HCT116 (cell line): ENCODE data around the gene BRI3BP. TPM values are rescaled to one million over a fixed set of nuclear protein-coding genes. Genes with fewer than 3 reads are reported as not detected.
A peak's percentile ranks its signal among the peaks of the same experiment; 100 is the strongest.
"Not testable (repeated sequence)": the region's sequence is repeated elsewhere in the genome, so short reads cannot be mapped to it uniquely, and the experiment has no call there.

Experiments
- ATAC-seq: fragments of 200-7000 bp; cut with Tn5 transposase; 2 replicates; pipeline ENCODE4 v1.9.1; 2020; ENCODE audit warnings: mild to moderate bottlenecking, moderate library complexity
- BruUV-seq: library from RNA; stranded (reverse); fragments of 400-500 nt; replicated peaks from 2 replicates; lab custom pipeline; 2021; lab: Mats Ljungman, UMichigan
- CTCF ChIA-PET: fragments of 300-600 bp; sonication (Branson Sonifier 250); formaldehyde crosslinking; loops from one replicate; lab custom pipeline; 2021; ENCODE audit warnings: antibody characterized with exemption; lab: Charles Lee
- POLR2A ChIA-PET: fragments of 300-600, 350-600 bp; sonication (Branson Sonifier 250); formaldehyde crosslinking; loops from one replicate; lab custom pipeline; 2021; ENCODE audit warnings: antibody characterized with exemption; lab: Charles Lee
- RAD21 ChIA-PET, 2 experiments: fragments of 300-600 bp; sonication (Branson Sonifier 250); formaldehyde crosslinking; loops; one replicate each; lab custom pipeline; 2023; ENCODE audit warnings: low total read pairs in 2 of 2; ENCODE audit not compliant: uncharacterized antibody in 2 of 2, unreplicated experiment in 2 of 2, low non-redundant PET in 1 of 2; lab: Charles Lee
- DNase-seq: peaks from one replicate; pipeline ENCODE4 v3.0.0-alpha.2; 2010; ENCODE audit warnings: low read depth, low spot score
- H2AFZ ChIP-seq: fragments of 200-600 bp; shearing (Covaris generic), sonication (generic); 2 replicates; pipeline ENCODE4 v1.6.1; 2017; ENCODE audit warnings: low read depth, mixed run types, mixed read lengths, antibody characterized with exemption, low read length; ENCODE audit not compliant: poor library complexity, severe bottlenecking
- H3K27ac ChIP-seq: 2 replicates; pipeline ENCODE4 v1.5.1; 2012; ENCODE audit warnings: low read depth, low read length
- H3K27me3 ChIP-seq: fragments of 200-600 bp; sonication (generic); 2 replicates; pipeline ENCODE4 v1.6.1; 2016; ENCODE audit warnings: mixed run types, low read length, mixed read lengths; ENCODE audit not compliant: insufficient read depth
- H3K36me3 ChIP-seq, 2 experiments: fragments of 200-500 bp in 1 of 2; fragments of 200-600 bp in 1 of 2; sonication (Bioruptor generic) in 1 of 2; sonication (generic) in 1 of 2; 2 replicates each; pipeline versions ENCODE4 v1.5.1 to v1.6.1; 2014 to 2016; ENCODE audit warnings: low read length in 2 of 2, inconsistent platforms in 1 of 2, mixed read lengths in 1 of 2, mixed run types in 1 of 2; ENCODE audit not compliant: insufficient read depth in 2 of 2, control insufficient read depth in 1 of 2
- H3K4me1 ChIP-seq, 2 experiments: fragments of 200-600 bp in 1 of 2; sonication (generic) in 1 of 2; 2 replicates each; pipeline versions ENCODE4 v1.5.1 to v1.6.1; 2012 to 2017; ENCODE audit warnings: low read length in 2 of 2, inconsistent platforms in 1 of 2, mild to moderate bottlenecking in 1 of 2, mixed read lengths in 1 of 2, mixed run types in 1 of 2, moderate library complexity in 1 of 2; ENCODE audit not compliant: insufficient read depth in 2 of 2, control insufficient read depth in 1 of 2
- H3K4me2 ChIP-seq: fragments of 200-600 bp; sonication (generic); 2 replicates; pipeline ENCODE4 v1.6.1; 2017; ENCODE audit warnings: mixed run types, low read length, mixed read lengths
- H3K4me3 ChIP-seq, 2 experiments: fragments of 200-600 bp in 1 of 2; sonication (generic) in 1 of 2; replicated peaks in 1 of 2; 2 replicates each; pipeline ENCODE4 v1.5.1; 2011 to 2016; ENCODE audit warnings: low read length in 2 of 2, control low read depth in 1 of 2, low read depth in 1 of 2, mild to moderate bottlenecking in 1 of 2, mixed read lengths in 1 of 2, mixed run types in 1 of 2
- H3K79me2 ChIP-seq: fragments of 200-600 bp; sonication (generic); 2 replicates; pipeline ENCODE4 v1.6.1; 2017; ENCODE audit warnings: mild to moderate bottlenecking, mixed run types, low read length, moderate library complexity, mixed read lengths; ENCODE audit not compliant: insufficient read depth
- H3K9ac ChIP-seq: fragments of 200-600 bp; sonication (generic); 2 replicates; pipeline ENCODE4 v1.6.1; 2016; ENCODE audit warnings: low read length, mixed read lengths
- H3K9me2 ChIP-seq: fragments of 200-600 bp; sonication (generic), shearing (Covaris generic); 2 replicates; pipeline ENCODE4 v1.6.1; 2017; ENCODE audit warnings: mixed run types, mild to moderate bottlenecking, moderate library complexity; ENCODE audit not compliant: insufficient read depth
- H3K9me3 ChIP-seq, 2 experiments: fragments of 200-500 bp in 1 of 2; fragments of 200-600 bp in 1 of 2; sonication (Bioruptor generic) in 1 of 2; sonication (generic) in 1 of 2; 2 replicates each; pipeline ENCODE4 v1.6.1; 2014 to 2017; ENCODE audit warnings: low read length in 2 of 2, mixed read lengths in 2 of 2, inconsistent platforms in 1 of 2, low read depth in 1 of 2, mild to moderate bottlenecking in 1 of 2, mixed run types in 1 of 2, moderate library complexity in 1 of 2; ENCODE audit not compliant: control insufficient read depth in 1 of 2, insufficient read depth in 1 of 2
- H4K20me1 ChIP-seq: fragments of 200-600 bp; sonication (generic), shearing (Covaris generic); 2 replicates; pipeline ENCODE4 v1.6.1; 2017; ENCODE audit warnings: mixed run types, mild to moderate bottlenecking, moderate library complexity; ENCODE audit not compliant: insufficient read depth
- CBX3 ChIP-seq: IDR thresholded peaks from 2 replicates; pipeline ENCODE4 v1.6.1; 2012; ENCODE audit warnings: low read depth
- EGR1 ChIP-seq: IDR thresholded peaks from 2 replicates; pipeline ENCODE4 v1.6.1; 2012; ENCODE audit warnings: low read depth
- ELF1 ChIP-seq: IDR thresholded peaks from 2 replicates; pipeline ENCODE4 v1.6.1; 2012; ENCODE audit warnings: low read depth, borderline replicate concordance
- POLR2A ChIP-seq: IDR thresholded peaks from 2 replicates; pipeline ENCODE4 v1.7.0; 2011; ENCODE audit warnings: borderline replicate concordance; ENCODE audit not compliant: insufficient read depth, insufficient read length; ENCODE audit errors: extremely low read depth
- REST ChIP-seq: IDR thresholded peaks from 2 replicates; pipeline ENCODE4 v1.6.1; 2012; ENCODE audit warnings: low read depth
- SIN3A ChIP-seq: IDR thresholded peaks from 2 replicates; pipeline ENCODE4 v1.6.1; 2012; ENCODE audit warnings: low read depth
- TCF7L2 ChIP-seq: IDR thresholded peaks from 2 replicates; pipeline ENCODE4 v1.7.0; 2011; ENCODE audit warnings: borderline replicate concordance, inconsistent platforms; ENCODE audit not compliant: insufficient read depth, insufficient read length; ENCODE audit errors: extremely low read depth
- YY1 ChIP-seq: IDR thresholded peaks from 2 replicates; pipeline ENCODE4 v1.6.1; 2011; ENCODE audit warnings: low read length, low read depth, moderate library complexity, mild to moderate bottlenecking; ENCODE audit not compliant: insufficient replicate concordance; ENCODE audit errors: extremely low read depth
- ZBTB33 ChIP-seq: IDR thresholded peaks from 2 replicates; pipeline ENCODE4 v1.6.1; 2011; ENCODE audit warnings: mild to moderate bottlenecking, low read length, moderate library complexity; ENCODE audit not compliant: insufficient replicate concordance; ENCODE audit errors: extremely low read depth
- ZFX ChIP-seq: fragments of 450-650 bp; IDR thresholded peaks from 2 replicates; pipeline ENCODE4 v1.6.1; 2017
- ZNF274 ChIP-seq: fragments of 200-500 bp; sonication (Bioruptor generic); IDR thresholded peaks from 2 replicates; pipeline ENCODE4 v1.6.1; 2014; ENCODE audit warnings: mild to moderate bottlenecking, low read depth, low read length, inconsistent platforms
- intact Hi-C: fragments of 100-400 bp; cut with micrococcal nuclease; formaldehyde crosslinking; loops from 2 replicates; pipeline ENCODE4 v1.10.0; 2022
- total RNA-seq: library from RNA; stranded (reverse); gene quantifications from one replicate; pipeline ENCODE4 v1.2.1, GENCODE V29; 2021; ENCODE audit not compliant: unreplicated experiment
- TF ChIP-seq, protein P1 (sequence below): IDR thresholded peaks from 2 replicates; pipeline ENCODE4 v1.6.1; 2012

Gene BRI3BP
- total RNA-seq, 1 experiment from 2014 or later = 40.1 TPM

DNA sequence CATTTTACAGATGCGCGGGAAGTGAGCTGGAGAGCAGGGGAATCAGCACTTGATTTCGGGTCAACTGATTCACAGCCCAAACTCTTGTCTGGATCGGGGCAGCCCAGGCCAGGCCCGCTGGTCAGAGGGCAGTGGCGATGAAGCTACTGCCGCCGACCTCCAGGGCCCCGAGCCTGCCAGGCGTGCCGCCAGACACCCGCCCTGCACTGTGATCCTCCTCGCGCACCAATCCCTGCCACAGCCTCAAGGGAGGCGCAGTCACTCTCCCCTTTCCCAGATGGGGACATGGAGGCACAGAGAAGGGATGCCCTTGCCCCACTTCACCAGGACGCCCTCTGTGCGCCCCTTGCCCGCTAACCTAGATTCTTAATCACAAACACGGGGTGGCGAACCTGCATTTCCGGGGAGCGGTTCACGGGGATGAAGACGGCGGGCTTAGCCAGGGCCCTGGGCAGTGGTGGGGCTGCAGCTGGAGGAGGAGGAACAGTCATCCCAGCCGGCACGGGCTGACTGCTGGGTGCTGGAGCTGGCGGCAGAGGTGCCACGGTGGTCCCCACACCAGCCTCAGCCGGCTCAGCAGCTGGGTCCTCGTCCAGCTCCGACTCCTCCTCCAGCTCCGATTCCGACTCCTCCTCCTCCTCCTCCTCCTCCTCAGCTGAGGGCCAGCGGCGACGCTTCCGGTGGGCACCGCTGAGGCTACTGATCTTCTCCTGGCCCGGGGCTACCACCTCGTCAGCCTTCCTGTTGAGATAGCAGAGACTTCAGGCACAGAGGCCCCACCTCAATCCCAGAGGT, 13.2 kb upstream of the BRI3BP start:
- no peak overlapping the region for H2AFZ ChIP-seq
- intact Hi-C loops = no loop called here
- H3K4me2 ChIP-seq = no peak overlapping the region
- RAD21 ChIA-PET = no interaction called here
- DNase-seq (no peak), ATAC-seq (0 out of 2 replicates have a peak, but pooled peaks have one; percentile 18)
- no peak overlapping the region for H3K4me3 ChIP-seq
- no peaks in the 10 kb centered on the region for H3K27me3 ChIP-seq
- H4K20me1 ChIP-seq = no peaks in the 10 kb centered on the region
- no peaks in the 10 kb centered on the region for H3K9me2 ChIP-seq
- H3K36me3 ChIP-seq = peaks cover 37 to 62% of the 10 kb centered on the region in 2 experiments
- no peaks in the 10 kb centered on the region for H3K9me3 ChIP-seq
- no peaks in the 10 kb centered on the region for H3K4me1 ChIP-seq
- peaks cover 25% of the 10 kb centered on the region for H3K79me2 ChIP-seq
- no TSS peak for BruUV-seq
- H3K9ac ChIP-seq = no peak overlapping the region
- TF ChIP-seq ELF1 (no peak), POLR2A (no peak), ZNF274 (no peak), EGR1 (no peak), ZBTB33 (no peak), SIN3A (no peak), CBX3 (no peak), ZFX (no peak), YY1 (no peak), TCF7L2 (no peak), REST (no peak)
- TF ChIP-seq, protein P1, sequence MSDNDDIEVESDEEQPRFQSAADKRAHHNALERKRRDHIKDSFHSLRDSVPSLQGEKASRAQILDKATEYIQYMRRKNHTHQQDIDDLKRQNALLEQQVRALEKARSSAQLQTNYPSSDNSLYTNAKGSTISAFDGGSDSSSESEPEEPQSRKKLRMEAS = no peak
- no peak overlapping the region for H3K27ac ChIP-seq
- CTCF ChIA-PET = no interaction called here
- POLR2A ChIA-PET = no interaction called here

DNA sequence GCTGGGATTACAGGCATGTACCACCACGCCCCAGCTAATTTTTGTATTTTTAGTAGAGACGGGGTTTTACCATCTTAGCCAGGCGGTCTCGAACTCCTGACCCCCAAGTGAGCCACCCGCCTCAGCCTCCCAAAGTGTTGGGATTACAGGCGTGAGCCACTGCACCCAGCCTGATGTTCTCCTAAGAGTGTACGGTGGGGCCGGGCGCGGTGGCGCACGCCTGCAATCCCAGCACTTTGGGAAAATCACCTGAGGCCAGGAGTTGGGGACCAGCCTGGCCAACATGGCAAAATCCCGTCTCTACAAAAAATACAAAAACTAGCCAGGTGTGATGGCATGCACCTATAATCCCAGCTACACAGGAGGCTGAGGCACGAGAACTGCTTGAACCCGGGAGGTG, 6.6 kb upstream of the BRI3BP start:
- H2AFZ ChIP-seq, H3K4me2 ChIP-seq, BruUV-seq, H3K27me3 ChIP-seq, CTCF ChIA-PET, ATAC-seq, H4K20me1 ChIP-seq, RAD21 ChIA-PET, H3K4me3 ChIP-seq, H3K9me2 ChIP-seq, H3K27ac ChIP-seq, H3K9ac ChIP-seq, DNase-seq, H3K9me3 ChIP-seq, POLR2A ChIA-PET: not testable (repeated sequence)
- H3K4me1 ChIP-seq = peaks cover 0 to 14% of the 10 kb centered on the region in 2 experiments; a peak in 3 of 4 replicates
- peaks cover 21 to 26% of the 10 kb centered on the region in 2 experiments; a peak in 3 of 4 replicates for H3K36me3 ChIP-seq
- H3K79me2 ChIP-seq = peaks cover 54% of the 10 kb centered on the region
- intact Hi-C loops = loop anchor here (5.0 kb wide), 1 partner anchor 155 kb away; no protein-coding TSS in a partner anchor
